MM.1S (cell line): ENCODE results near the gene ATF2.

Source experiments
- DNase-seq: peaks from one replicate; pipeline ENCODE4 v3.0.0-alpha.2; 2015
- H2AFZ ChIP-seq: fragments of 300-600 bp; sonication (generic); 2 replicates; pipeline ENCODE4 v1.6.0; 2016; ENCODE audit warnings: antibody characterized with exemption, low read length
- H3F3A ChIP-seq: fragments of 300-600 bp; sonication (generic); 2 replicates; pipeline ENCODE4 v1.6.1; 2016; ENCODE audit warnings: mild to moderate bottlenecking, antibody characterized with exemption, low read length, moderate library complexity, mixed read lengths; ENCODE audit not compliant: insufficient read depth
- H3K27ac ChIP-seq: fragments of 300-600 bp; sonication (generic); 2 replicates; pipeline ENCODE4 v1.5.1; 2016; ENCODE audit warnings: mild to moderate bottlenecking, low read length
- H3K27me3 ChIP-seq: fragments of 300-600 bp; sonication (generic); replicated peaks from 2 replicates; pipeline ENCODE4 v1.6.0; 2016; ENCODE audit warnings: low read length; ENCODE audit not compliant: insufficient read depth
- H3K36me3 ChIP-seq: fragments of 300-600 bp; sonication (generic); replicated peaks from 2 replicates; pipeline ENCODE4 v1.6.1; 2016; ENCODE audit warnings: mild to moderate bottlenecking, low read length, mixed read lengths; ENCODE audit not compliant: insufficient read depth
- H3K4me1 ChIP-seq: fragments of 300-600 bp; sonication (generic); 2 replicates; pipeline ENCODE4 v1.6.1; 2016; ENCODE audit warnings: low read length, mixed read lengths
- H3K4me2 ChIP-seq: fragments of 300-600 bp; sonication (generic); 2 replicates; pipeline ENCODE4 v1.6.0; 2016; ENCODE audit warnings: low read depth, low read length
- H3K4me3 ChIP-seq: fragments of 300-600 bp; sonication (generic); 2 replicates; pipeline ENCODE4 v1.5.1; 2016; ENCODE audit warnings: low read length, mixed read lengths
- H3K79me2 ChIP-seq: fragments of 300-600 bp; sonication (generic); 2 replicates; pipeline ENCODE4 v1.6.1; 2016; ENCODE audit warnings: mixed run types, low read length, mixed read lengths
- H3K9ac ChIP-seq: fragments of 300-600 bp; sonication (generic); 2 replicates; pipeline ENCODE4 v1.6.1; 2016; ENCODE audit warnings: low read length, mixed read lengths
- H3K9me2 ChIP-seq: fragments of 300-600 bp; sonication (generic); replicated peaks from 2 replicates; pipeline ENCODE4 v1.6.1; 2016; ENCODE audit warnings: mild to moderate bottlenecking, low read length, mixed read lengths; ENCODE audit not compliant: insufficient read depth
- H3K9me3 ChIP-seq: fragments of 300-600 bp; sonication (generic); replicated peaks from 2 replicates; pipeline ENCODE4 v1.6.1; 2016; ENCODE audit warnings: mild to moderate bottlenecking, low read length, mixed read lengths; ENCODE audit not compliant: insufficient read depth
- H4K20me1 ChIP-seq: fragments of 300-600 bp; sonication (generic); 2 replicates; pipeline ENCODE4 v1.6.1; 2016; ENCODE audit warnings: mild to moderate bottlenecking, low read length, moderate library complexity, mixed read lengths; ENCODE audit not compliant: insufficient read depth
- EZH2 ChIP-seq: fragments of 300-600 bp; sonication (generic); optimal IDR thresholded peaks from 2 replicates; pipeline ENCODE3; 2017; ENCODE audit warnings: low read depth, mild to moderate bottlenecking, antibody characterized with exemption, low read length, mixed read lengths
- EZH2phosphoT487 ChIP-seq: fragments of 300-600 bp; sonication (generic); IDR thresholded peaks from 2 replicates; pipeline ENCODE4 v1.6.1; 2018; ENCODE audit warnings: antibody characterized with exemption, low read length
- TF ChIP-seq, protein P1 (sequence below): fragments of 300-600 bp; sonication (generic); IDR thresholded peaks from 2 replicates; pipeline ENCODE4 v1.5.1; 2016; ENCODE audit warnings: antibody characterized with exemption, low read length, mixed read lengths

The ATF2 gene

DNA sequence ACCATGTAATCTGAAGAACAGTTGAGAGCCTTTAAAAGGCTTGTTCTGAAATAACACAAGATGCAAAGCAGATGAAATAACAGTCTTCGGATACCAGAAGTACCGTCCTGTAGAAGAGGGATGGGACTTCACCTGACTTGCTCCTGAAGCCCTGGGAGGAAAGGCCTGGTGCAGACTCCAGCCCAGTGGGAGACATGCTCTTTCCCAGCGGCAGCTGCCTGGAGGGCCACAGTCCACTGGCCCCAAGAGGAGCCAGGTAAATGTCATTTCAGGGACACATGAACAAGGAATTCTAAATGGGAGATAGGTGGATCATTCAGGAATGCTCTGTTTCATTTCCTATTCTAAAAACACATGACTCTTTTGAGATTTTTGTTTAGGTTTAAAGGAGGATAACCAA lies 140.2 kb downstream of the ATF2 start:
- no peaks in the 10 kb centered on the region for H3K9me3 ChIP-seq
- H4K20me1 ChIP-seq: no peaks in the 10 kb centered on the region
- H3K36me3 ChIP-seq: no peaks in the 10 kb centered on the region
- no peak overlapping the region for H3K9ac ChIP-seq
- TF ChIP-seq EZH2phosphoT487 (no peak), EZH2 (no peak)
- TF ChIP-seq, protein P1, sequence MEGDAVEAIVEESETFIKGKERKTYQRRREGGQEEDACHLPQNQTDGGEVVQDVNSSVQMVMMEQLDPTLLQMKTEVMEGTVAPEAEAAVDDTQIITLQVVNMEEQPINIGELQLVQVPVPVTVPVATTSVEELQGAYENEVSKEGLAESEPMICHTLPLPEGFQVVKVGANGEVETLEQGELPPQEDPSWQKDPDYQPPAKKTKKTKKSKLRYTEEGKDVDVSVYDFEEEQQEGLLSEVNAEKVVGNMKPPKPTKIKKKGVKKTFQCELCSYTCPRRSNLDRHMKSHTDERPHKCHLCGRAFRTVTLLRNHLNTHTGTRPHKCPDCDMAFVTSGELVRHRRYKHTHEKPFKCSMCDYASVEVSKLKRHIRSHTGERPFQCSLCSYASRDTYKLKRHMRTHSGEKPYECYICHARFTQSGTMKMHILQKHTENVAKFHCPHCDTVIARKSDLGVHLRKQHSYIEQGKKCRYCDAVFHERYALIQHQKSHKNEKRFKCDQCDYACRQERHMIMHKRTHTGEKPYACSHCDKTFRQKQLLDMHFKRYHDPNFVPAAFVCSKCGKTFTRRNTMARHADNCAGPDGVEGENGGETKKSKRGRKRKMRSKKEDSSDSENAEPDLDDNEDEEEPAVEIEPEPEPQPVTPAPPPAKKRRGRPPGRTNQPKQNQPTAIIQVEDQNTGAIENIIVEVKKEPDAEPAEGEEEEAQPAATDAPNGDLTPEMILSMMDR: no peak
- H3K4me2 ChIP-seq: peak overlapping the region; percentile 35
- peak overlapping the region; percentile 51 for H2AFZ ChIP-seq
- H3K27me3 ChIP-seq: no peaks in the 10 kb centered on the region
- peaks cover 13% of the 10 kb centered on the region; the same call in 1 of the 2 replicates for H3F3A ChIP-seq
- H3K79me2 ChIP-seq: no peaks in the 10 kb centered on the region
- peak overlapping the region; percentile 60; the same call in 1 of the 2 replicates for H3K27ac ChIP-seq
- no peak for DNase-seq
- no peak overlapping the region for H3K4me3 ChIP-seq
- H3K9me2 ChIP-seq: no peaks in the 10 kb centered on the region
- peaks cover 34% of the 10 kb centered on the region for H3K4me1 ChIP-seq

DNA sequence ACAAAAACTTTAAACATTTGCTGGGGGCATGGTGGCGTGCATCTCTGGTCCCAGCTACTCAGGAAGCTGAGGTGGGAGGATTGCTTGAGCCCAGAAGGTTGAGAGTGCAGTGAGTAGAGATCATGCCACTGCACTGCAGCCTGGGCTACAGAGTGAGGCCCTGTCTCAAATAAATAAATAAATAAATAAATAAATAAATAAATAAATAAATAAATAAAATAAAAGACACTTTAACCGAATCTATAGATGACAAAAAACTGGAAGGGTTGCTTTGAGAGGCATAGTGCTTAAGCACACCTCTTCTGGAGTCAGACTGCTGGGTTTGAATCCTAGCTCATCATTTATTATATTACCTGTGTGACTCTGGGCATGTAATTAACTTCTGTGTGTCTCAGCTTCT lies 141.6 kb downstream of the ATF2 start:
- Histone ChIP-seq H3K4me1 (peaks cover 34% of the 10 kb centered on the region), H3F3A (peaks cover 13% of the 10 kb centered on the region; the same call in 1 of the 2 replicates), H3K36me3 (no peaks in the 10 kb centered on the region), H3K9ac (no peak overlapping the region), H3K9me2 (no peaks in the 10 kb centered on the region), H3K4me3 (no peak overlapping the region), H4K20me1 (no peaks in the 10 kb centered on the region), H3K79me2 (no peaks in the 10 kb centered on the region), H3K27me3 (no peaks in the 10 kb centered on the region), H3K4me2 (no peak overlapping the region), H3K27ac (no peak overlapping the region), H3K9me3 (no peaks in the 10 kb centered on the region), H2AFZ (no peak overlapping the region)
- DNase-seq: no peak
- TF ChIP-seq, protein P1: no peak
- no peak for TF ChIP-seq EZH2
- TF ChIP-seq EZH2phosphoT487: no peak

DNA sequence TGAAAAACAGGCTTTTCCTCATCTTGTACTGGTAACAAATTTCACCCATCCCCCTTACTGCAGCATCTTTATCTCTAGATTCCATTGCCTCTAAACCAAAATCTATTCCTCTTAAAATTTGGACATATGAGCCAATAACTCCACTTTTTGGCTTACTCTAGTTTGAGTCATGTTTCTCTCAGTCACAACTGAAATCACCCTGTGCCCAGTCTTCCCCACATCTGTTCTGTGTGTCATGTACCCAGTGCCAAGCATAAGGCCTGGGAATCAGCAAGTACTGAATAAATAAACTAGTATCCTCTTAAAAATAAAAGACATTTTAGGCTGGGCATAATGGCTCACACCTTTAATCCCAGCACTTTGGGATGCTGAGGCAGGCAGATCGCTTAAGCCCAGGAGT lies 142.1 kb downstream of the ATF2 start:
- Histone ChIP-seq H4K20me1 (no peaks in the 10 kb centered on the region), H3K4me1 (peaks cover 34% of the 10 kb centered on the region), H3F3A (peaks cover 13% of the 10 kb centered on the region; the same call in 1 of the 2 replicates), H2AFZ (no peak overlapping the region), H3K79me2 (no peaks in the 10 kb centered on the region), H3K27me3 (no peaks in the 10 kb centered on the region), H3K36me3 (no peaks in the 10 kb centered on the region), H3K4me3 (no peak overlapping the region), H3K9ac (no peak overlapping the region), H3K4me2 (no peak overlapping the region), H3K9me2 (no peaks in the 10 kb centered on the region), H3K27ac (no peak overlapping the region), H3K9me3 (no peaks in the 10 kb centered on the region)
- no peak for DNase-seq
- TF ChIP-seq EZH2 (no peak), EZH2phosphoT487 (no peak)
- TF ChIP-seq, protein P1: no peak
